Measurements from ENCODE around the gene DEF6. TPM values are rescaled to one million over a fixed set of nuclear protein-coding genes. Genes with fewer than 3 reads are reported as not detected.

DEF6 gene
- 1.0 and 1.5 TPM in 2 replicates for total RNA-seq (2014; rRNA removed; shearing (Covaris generic))

GRCh38 chr6:35297601-35298481 lies at the start of gene DEF6:
TSS of gene DEF6 (plus strand) at chr6:35297818. CDS start at chr6:35297857, 39 bp downstream.

GRCh38 chr6:35259194-35259947 lies 38.2 kb upstream of the DEF6 start, which contains the start of gene ZNF76:
TSS of gene ZNF76 (plus strand) at chr6:35259735. CDS start at chr6:35281152, 21,417 bp downstream.

GRCh38 chr6:35342258-35343091 lies 44.9 kb downstream of the DEF6 start, which contains the start of gene PPARD:
TSS of gene PPARD (plus strand) at chr6:35342558. CDS start at chr6:35411088, 68,530 bp downstream.

Other genes with a start within 250 kb of the DEF6 start
- not detected in 2 replicates for gene TCP11, start 156.5 kb upstream of the DEF6 start, total RNA-seq (2014; rRNA removed; shearing (Covaris generic))
- 0.82 and 1.0 TPM in 2 replicates for gene SCUBE3, start 83.9 kb upstream of the DEF6 start, total RNA-seq (2014; rRNA removed; shearing (Covaris generic))
- gene ZNF76, start 38.1 kb upstream of the DEF6 start, total RNA-seq (2014; rRNA removed; shearing (Covaris generic)): 15.6 and 16.6 TPM in 2 replicates
- 3.4 and 5.1 TPM in 2 replicates for gene PPARD, start 44.7 kb downstream of the DEF6 start, total RNA-seq (2014; rRNA removed; shearing (Covaris generic))
- gene FANCE, start 154.5 kb downstream of the DEF6 start, total RNA-seq (2014; rRNA removed; shearing (Covaris generic)): 11.0 and 12.6 TPM in 2 replicates
- 2,213 and 2,421 TPM in 2 replicates for gene RPL10A, start 170.6 kb downstream of the DEF6 start, total RNA-seq (2014; rRNA removed; shearing (Covaris generic))
- 4.2 and 6.3 TPM in 2 replicates for gene TEAD3, start 199.3 kb downstream of the DEF6 start, total RNA-seq (2014; rRNA removed; shearing (Covaris generic))
- not detected in 2 replicates for gene TULP1, start 215.1 kb downstream of the DEF6 start, total RNA-seq (2014; rRNA removed; shearing (Covaris generic))

Measured in A375 (cell line).